Measurements from ENCODE around the gene THOP1. TPM values are rescaled to one million over a fixed set of nuclear protein-coding genes. Genes with fewer than 3 reads are reported as not detected.

THOP1 gene
- total and polyA plus RNA-seq, 9 donors, result 11.3 to 54.7 (median 39.5) TPM

DNA sequence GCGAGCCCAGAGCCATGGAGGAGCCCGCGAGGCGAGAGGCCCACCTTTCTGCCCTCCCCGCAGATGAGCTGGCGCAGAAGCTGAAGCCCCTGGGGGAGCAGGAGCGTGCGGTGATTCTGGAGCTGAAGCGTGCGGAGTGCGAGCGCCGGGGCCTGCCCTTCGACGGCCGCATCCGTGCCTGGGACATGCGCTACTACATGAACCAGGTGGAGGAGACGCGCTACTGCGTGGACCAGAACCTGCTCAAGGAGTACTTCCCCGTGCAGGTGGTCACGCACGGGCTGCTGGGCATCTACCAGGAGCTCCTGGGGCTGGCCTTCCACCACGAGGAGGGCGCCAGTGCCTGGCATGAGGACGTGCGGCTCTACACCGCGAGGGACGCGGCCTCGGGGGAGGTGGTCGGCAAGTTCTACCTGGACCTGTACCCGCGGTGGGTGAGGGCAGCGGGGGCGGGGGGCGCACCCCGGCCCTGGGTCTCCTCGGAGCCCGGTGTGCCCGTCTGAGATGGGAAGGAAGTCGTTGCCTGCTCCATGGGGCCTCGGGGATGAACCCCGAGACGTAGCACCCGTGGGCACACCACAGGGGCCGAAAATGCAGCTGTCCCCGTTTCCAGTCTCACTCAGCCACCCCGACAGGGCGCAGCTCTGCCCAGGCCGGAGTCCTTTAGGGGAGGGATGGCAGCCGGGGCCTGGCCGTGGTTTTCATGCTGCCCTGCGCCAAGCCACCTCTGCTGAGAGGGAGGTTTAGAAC is 22.3 kb downstream of the THOP1 start:
- TF ChIP-seq, protein P1, sequence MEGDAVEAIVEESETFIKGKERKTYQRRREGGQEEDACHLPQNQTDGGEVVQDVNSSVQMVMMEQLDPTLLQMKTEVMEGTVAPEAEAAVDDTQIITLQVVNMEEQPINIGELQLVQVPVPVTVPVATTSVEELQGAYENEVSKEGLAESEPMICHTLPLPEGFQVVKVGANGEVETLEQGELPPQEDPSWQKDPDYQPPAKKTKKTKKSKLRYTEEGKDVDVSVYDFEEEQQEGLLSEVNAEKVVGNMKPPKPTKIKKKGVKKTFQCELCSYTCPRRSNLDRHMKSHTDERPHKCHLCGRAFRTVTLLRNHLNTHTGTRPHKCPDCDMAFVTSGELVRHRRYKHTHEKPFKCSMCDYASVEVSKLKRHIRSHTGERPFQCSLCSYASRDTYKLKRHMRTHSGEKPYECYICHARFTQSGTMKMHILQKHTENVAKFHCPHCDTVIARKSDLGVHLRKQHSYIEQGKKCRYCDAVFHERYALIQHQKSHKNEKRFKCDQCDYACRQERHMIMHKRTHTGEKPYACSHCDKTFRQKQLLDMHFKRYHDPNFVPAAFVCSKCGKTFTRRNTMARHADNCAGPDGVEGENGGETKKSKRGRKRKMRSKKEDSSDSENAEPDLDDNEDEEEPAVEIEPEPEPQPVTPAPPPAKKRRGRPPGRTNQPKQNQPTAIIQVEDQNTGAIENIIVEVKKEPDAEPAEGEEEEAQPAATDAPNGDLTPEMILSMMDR (IDR thresholded peaks at IDR 0.05), result no peak
- no peak for TF ChIP-seq POLR2A (IDR thresholded peaks at IDR 0.05)
- TF ChIP-seq EP300 (IDR thresholded peaks at IDR 0.05), result no peak
- Histone ChIP-seq H3K27me3 (no peaks in the 10 kb centered on the region), H3K27ac (no peak overlapping the region), H3K4me1 (ENCODE audit: insufficient read depth) (no peaks in the 10 kb centered on the region), H3K4me3 (no peak overlapping the region), H3K9me3 (no peaks in the 10 kb centered on the region), H3K36me3 (no peaks in the 10 kb centered on the region)
- DNase-seq, result no peak
- WGBS, 3 donors, result 94 to 95% (median 95%) methylated on average over 42 to 56 of the region's 56 CpGs
- intact Hi-C loops (cut with DNase I), result no loop called here

DNA sequence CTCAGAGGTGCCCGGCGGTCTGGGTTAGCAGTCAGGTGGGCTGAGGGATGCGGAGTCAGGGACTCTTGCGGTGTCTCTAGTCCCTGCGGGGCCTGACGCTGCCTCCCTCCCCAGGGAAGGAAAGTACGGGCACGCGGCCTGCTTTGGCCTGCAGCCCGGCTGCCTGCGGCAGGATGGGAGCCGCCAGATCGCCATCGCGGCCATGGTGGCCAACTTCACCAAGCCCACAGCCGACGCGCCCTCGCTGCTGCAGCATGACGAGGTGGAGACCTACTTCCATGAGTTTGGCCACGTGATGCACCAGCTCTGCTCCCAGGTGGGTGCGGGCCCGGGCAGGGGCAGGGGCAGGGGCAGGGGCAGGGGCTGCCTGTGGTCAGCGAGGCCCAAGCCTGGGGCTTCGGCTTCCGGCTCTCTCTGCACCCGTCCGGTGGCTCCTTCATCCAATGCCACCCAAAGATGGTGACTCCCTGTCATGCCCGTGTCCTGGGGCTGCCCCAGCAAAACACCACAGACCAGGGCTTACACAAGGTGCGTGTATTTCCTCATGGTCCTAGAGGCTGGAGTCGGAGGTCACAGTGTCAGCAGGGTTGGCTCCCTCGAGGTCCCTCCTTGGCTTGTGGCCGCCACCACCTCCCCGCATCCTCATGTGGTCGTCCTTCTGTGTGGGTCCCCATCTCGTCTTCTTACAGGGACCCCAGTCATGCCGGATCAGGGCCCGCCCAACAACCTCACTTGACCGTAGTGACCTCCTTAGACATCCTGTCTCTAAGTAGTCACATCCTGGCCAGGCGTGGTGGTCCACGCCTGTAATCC is 23.0 kb downstream of the THOP1 start:
- 92 to 93% (median 93%) methylated on average over 25 to 41 of the region's 41 CpGs for WGBS, 3 donors
- no peak overlapping the region for H3K27ac ChIP-seq
- TF ChIP-seq, protein P1 (IDR thresholded peaks at IDR 0.05), result no peak
- no peak for TF ChIP-seq EP300 (IDR thresholded peaks at IDR 0.05)
- no peak for TF ChIP-seq POLR2A (IDR thresholded peaks at IDR 0.05)
- no peaks in the 10 kb centered on the region for H3K36me3 ChIP-seq
- H3K9me3 ChIP-seq, result no peaks in the 10 kb centered on the region
- no peak overlapping the region for H3K4me3 ChIP-seq
- no peaks in the 10 kb centered on the region for H3K27me3 ChIP-seq
- H3K4me1 ChIP-seq (ENCODE audit: insufficient read depth), result no peaks in the 10 kb centered on the region
- no peak for DNase-seq
- intact Hi-C loops (cut with DNase I), result no loop called here

DNA sequence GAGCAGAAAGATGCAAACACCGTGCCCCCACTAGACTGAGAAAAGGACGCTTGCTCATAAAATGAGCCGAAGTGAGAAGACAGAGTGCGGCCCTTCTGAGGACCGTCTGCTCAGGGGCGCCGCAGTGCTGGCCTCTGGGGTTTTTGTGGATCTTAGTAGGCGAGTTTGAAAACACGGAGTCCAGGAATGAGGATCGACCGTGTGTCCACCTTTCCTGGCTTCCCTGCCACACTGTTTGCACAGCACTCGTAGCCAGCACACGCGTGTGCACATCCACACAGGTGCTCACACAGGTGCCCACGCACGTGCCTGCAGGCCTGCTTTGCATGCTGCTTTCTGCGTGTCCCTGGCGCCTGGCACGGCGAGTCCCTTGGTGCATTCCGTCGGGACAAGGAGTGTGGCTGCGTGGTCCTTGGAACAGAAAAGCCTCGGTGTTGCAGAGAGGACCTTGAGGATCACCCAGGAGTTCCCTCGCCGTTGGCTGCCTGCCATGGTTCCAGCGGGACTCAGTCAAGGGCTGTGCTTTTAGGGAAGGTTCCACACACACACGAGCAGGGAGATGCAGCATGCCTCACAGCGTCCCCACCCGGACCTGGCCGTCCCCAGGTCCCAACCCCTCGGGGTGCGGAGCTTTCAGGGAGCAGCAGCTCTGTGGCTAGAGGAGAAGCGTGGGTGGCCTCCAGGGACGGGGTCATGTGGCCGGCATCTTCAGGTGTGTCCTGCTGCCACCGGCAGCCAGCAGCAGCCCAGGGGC is 24.3 kb downstream of the THOP1 start:
- Histone ChIP-seq H3K36me3 (no peaks in the 10 kb centered on the region), H3K4me3 (no peak overlapping the region), H3K27me3 (no peaks in the 10 kb centered on the region), H3K9me3 (no peaks in the 10 kb centered on the region), H3K27ac (no peak overlapping the region), H3K4me1 (ENCODE audit: insufficient read depth) (no peaks in the 10 kb centered on the region)
- no peak for DNase-seq
- intact Hi-C loops (cut with DNase I), result no loop called here
- WGBS, 3 donors, result 76 to 85% (median 80%) methylated on average over 37 of the region's 37 CpGs
- TF ChIP-seq POLR2A (IDR thresholded peaks at IDR 0.05) (no peak), EP300 (IDR thresholded peaks at IDR 0.05) (no peak)
- TF ChIP-seq, protein P1 (IDR thresholded peaks at IDR 0.05), result no peak

Data from ovary (tissue), 9 donors.